ENCODE measurements around the gene LAMTOR5. TPM values are rescaled to one million over a fixed set of nuclear protein-coding genes. Genes with fewer than 3 reads are reported as not detected.

Gene LAMTOR5
- total and polyA plus RNA-seq, 2 of the 4 experiments (the other 2 are of a cell fraction), result 159 to 369 TPM

GRCh38 chr1:110428946-110429345 lies 21.5 kb upstream of the LAMTOR5 start:
- dilution Hi-C loops (cut with HindIII; ENCODE audit: low sequenced_read_pairs, unreplicated experiment), result no loop called here
- BruUV-seq (replicated peaks), result no TSS peak
- POLR2A ChIA-PET (ENCODE audit: unreplicated experiment), result no interaction called here
- no peak overlapping the region for H3K56ac ChIP-seq (ENCODE audit: extremely low read depth, insufficient read depth, low read length)
- H3K4ac ChIP-seq (ENCODE audit: low read depth, low read length), result no peak overlapping the region
- no peak overlapping the region for H3K4me3 ChIP-seq (ENCODE audit: insufficient read depth, low read depth, low read length)
- no peak overlapping the region for H4K8ac ChIP-seq (ENCODE audit: low read depth in 2 of 2, low read length in 2 of 2)
- no peaks in the 10 kb centered on the region for H3K79me1 ChIP-seq (ENCODE audit: low read depth in 1 of 2, low read length in 2 of 2)
- no peak overlapping the region for H2BK5ac ChIP-seq (ENCODE audit: low read depth, low read length, poor library complexity, severe bottlenecking)
- DNase-seq (no peak), ATAC-seq (ENCODE audit: low read depth) (no peak)
- no peak overlapping the region for H2AK9ac ChIP-seq (replicated peaks; ENCODE audit: low read depth, low read length, poor library complexity)
- CTCF ChIA-PET, result no interaction called here
- no peak overlapping the region for H3K18ac ChIP-seq (ENCODE audit: low read depth, low read length)
- H4K20me1 ChIP-seq (ENCODE audit: insufficient read depth, low read length), result no peaks in the 10 kb centered on the region
- H3K9me3 ChIP-seq (ENCODE audit: control insufficient read depth, insufficient read depth, low read length), result no peaks in the 10 kb centered on the region
- no peak overlapping the region for H3K27ac ChIP-seq (ENCODE audit: insufficient read depth, low read length)
- H2AK5ac ChIP-seq (ENCODE audit: low read depth, low read length), result no peak overlapping the region
- no peak overlapping the region for H3K9ac ChIP-seq (ENCODE audit: low read depth, low read length)
- H3K9me1 ChIP-seq (ENCODE audit: insufficient read depth, low read length), result no peaks in the 10 kb centered on the region
- no peak overlapping the region for H3K14ac ChIP-seq (replicated peaks; ENCODE audit: low read depth, low read length)
- no peak for TF ChIP-seq NFE2L2 (IDR thresholded peaks at IDR 0.05; ENCODE audit: low read depth, low read length)
- no peak for TF ChIP-seq MAZ (IDR thresholded peaks at IDR 0.05; ENCODE audit: borderline replicate concordance, low read depth, low read length)
- TF ChIP-seq POLR2A (IDR thresholded peaks at IDR 0.05; ENCODE audit: low read depth, low read length), result no peak
- H3K36me3 ChIP-seq (ENCODE audit: control insufficient read depth, insufficient read depth, low read length), result no peaks in the 10 kb centered on the region
- no peak overlapping the region for H2BK20ac ChIP-seq (ENCODE audit: low read depth, low read length)
- in situ Hi-C loops (cut with MboI; ENCODE audit: low sequenced_read_pairs), result no loop called here
- no peak overlapping the region for H3K4me2 ChIP-seq (ENCODE audit: low read depth, low read length)
- no peak overlapping the region for H4K5ac ChIP-seq (ENCODE audit: low read depth, low read length)
- no peak overlapping the region for H2BK120ac ChIP-seq (ENCODE audit: low read depth, low read length)
- H3K4me1 ChIP-seq (ENCODE audit: control insufficient read depth, insufficient read depth, low read length), result peaks cover 2% of the 10 kb centered on the region; the same call in 1 of the 2 replicates
- no peak overlapping the region for H3K23ac ChIP-seq (ENCODE audit: low read depth, low read length)
- H4K91ac ChIP-seq (ENCODE audit: insufficient read depth, low read depth, low read length), result no peak overlapping the region
- no CpG with 5 or more reads among the region's 4 CpGs for WGBS, 2 experiments (ENCODE audit: extremely low coverage in 2 of 2, insufficient read length in 1 of 2)
- no peak overlapping the region for H2AFZ ChIP-seq (replicated peaks; ENCODE audit: low read length, poor library complexity)
- no peak overlapping the region for H2BK15ac ChIP-seq (ENCODE audit: low read depth, low read length)
- peaks cover 48% of the 10 kb centered on the region for H3K27me3 ChIP-seq (ENCODE audit: control insufficient read depth, insufficient read depth, low read length)
- intact Hi-C loops (cut with micrococcal nuclease), result no loop called here
